GM18873 (cell line): Measurements from ENCODE around the gene SLC35F3.
A peak's percentile ranks its signal among the peaks of the same experiment; 100 is the strongest.

Source experiments
- ATAC-seq: cut with Tn5 transposase; IDR thresholded peaks from one replicate; pipeline ENCODE4 v1.9.1; 2021; ENCODE audit warnings: mild to moderate bottlenecking, moderate library complexity, moderate number of reproducible peaks; ENCODE audit not compliant: unreplicated experiment, low FRiP score

Gene SLC35F3

DNA sequence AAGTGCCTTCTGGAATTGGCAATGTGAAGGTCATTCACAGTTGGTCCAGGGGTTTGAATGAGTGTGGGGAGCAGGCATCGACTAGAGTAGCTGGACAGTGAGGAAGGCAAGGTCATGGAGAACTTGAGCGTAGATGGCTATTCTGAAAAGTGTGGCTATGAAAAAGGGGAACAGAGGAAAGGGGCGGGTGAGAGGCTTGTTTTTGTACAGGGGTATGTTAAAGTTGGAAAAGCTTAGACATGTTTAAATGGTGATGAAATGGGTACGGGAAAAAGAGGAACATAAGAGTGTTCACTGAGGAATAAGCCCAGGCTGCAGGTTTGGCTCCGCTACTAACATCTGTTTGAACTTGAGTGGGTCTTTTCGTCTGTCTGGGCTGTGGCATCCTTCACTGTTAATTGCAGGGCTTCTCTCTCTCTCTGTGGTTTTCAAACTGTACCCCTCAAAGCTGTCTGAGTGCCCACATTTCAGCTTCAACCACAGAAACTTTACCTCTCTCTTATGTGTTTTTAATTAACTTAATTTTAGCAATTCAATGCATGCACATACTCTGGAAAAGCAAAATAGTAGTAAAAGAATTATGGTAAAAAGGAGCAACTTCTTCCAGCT, 398.0 kb downstream of the SLC35F3 start:
- no peak for ATAC-seq

GRCh38 chr1:234303231-234303630, 398.8 kb downstream of the SLC35F3 start:
- ATAC-seq: no peak

DNA sequence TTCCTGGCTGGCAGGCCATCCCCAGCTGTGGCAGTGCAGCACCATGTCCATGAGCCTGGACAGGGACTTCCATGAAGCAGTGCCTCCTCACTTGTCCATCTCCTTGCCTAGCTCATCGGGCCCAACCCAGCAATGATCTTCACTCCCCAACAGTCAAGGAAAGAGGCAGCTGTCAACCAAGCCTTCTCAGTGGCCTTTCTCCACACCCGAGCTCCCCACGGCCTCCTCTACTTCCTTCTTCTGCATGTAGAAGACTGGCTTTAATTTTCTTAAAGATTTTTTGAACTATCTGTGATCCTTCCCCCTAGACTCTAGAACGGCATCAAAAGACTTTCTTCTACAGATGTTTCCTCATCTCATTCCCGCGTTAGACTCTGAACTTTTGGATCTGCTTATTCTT, 403.2 kb downstream of the SLC35F3 start:
- ATAC-seq: no peak

DNA sequence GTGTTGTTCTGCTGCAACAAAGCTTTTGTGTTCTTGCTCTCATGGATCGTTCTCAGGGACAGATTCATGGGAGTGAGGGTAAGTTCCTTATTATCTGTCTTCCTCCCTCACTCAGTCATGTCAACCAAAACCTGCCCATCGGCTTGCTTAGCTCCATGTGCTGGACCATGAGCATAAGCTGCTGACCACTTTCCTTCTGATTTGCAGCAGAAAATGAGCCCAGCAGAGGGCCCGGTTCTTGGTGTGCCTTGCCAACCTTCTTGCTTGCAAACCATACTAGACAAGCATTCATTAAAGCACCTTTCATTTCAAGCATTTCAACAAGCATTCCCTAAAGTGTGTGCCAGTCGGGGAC, 404.7 kb downstream of the SLC35F3 start:
- ATAC-seq: no peak

- ATAC-seq: peak; percentile 66
These were observed 405.4 kb downstream of the SLC35F3 start for GRCh38 chr1:234309598-234310459.

GRCh38 chr1:234310460-234310817, 406.0 kb downstream of the SLC35F3 start:
- no peak for ATAC-seq

DNA sequence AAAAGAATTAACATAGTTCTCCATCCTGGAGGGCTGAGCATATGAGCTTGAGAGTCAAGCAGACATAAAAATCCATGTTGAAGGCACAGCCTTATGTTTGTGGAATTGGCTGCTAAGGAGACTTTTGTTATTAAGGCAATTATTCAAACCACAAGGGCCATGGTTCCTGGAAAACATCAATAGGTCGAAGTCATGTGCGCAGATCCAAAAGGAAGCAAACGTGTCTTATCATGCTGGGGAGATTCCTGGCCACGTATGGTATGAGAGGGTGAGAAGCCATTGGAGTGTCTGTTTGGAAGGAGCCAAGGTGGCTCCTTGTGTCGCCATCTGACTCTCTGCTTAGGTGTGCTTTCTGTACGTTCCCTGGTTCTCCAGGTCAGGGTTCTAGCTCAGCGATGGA, 406.9 kb downstream of the SLC35F3 start:
- no peak for ATAC-seq

DNA sequence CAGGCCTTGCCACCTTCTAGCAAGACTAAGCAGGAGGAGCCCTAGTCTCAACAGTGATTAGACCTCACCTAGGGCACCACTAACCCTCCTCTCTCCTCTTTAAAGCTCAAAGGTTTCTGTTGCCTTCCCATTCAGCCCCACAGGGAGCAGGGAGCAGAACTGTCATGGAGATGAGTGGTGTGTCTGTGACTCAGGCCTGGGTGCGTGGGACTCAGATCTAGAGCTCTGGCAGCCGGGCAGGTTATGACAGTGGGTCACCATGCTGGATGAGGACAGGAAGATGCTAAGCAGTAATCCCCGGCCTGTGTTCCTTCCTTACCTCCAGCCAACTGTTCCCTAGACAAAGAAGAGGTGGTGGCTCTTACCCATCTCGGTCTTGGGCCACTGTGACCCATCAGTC, 408.7 kb downstream of the SLC35F3 start:
- no peak for ATAC-seq

- no peak for ATAC-seq
These were observed 410.6 kb downstream of the SLC35F3 start for GRCh38 chr1:234315091-234315541.

GRCh38 chr1:234315588-234315987, 411.1 kb downstream of the SLC35F3 start:
- no peak for ATAC-seq

- no peak for ATAC-seq
These were observed 412.0 kb downstream of the SLC35F3 start for GRCh38 chr1:234316486-234316885.

- ATAC-seq: no peak
These were observed 412.5 kb downstream of the SLC35F3 start for GRCh38 chr1:234316937-234317336.

DNA sequence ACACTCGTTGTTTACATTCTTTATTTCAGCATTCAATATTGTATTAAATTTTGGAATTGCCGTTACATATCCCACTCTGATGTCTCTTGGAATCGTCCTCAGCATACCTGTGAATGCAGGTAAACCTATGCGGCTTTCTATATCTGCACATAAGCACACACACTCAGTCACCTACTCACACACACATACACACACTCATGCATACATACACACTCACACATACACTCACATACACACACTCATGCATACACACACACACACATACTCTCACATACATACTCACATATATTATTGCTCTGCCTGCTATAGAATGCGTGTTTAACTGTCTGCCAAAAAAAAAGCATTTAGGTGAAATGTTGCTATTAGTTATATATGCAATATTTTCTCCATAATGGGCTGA, 415.6 kb downstream of the SLC35F3 start:
- no peak for ATAC-seq

- ATAC-seq: no peak
These were observed 416.1 kb downstream of the SLC35F3 start for GRCh38 chr1:234320549-234320948.

GRCh38 chr1:234321231-234321630, 416.8 kb downstream of the SLC35F3 start:
- no peak for ATAC-seq

DNA sequence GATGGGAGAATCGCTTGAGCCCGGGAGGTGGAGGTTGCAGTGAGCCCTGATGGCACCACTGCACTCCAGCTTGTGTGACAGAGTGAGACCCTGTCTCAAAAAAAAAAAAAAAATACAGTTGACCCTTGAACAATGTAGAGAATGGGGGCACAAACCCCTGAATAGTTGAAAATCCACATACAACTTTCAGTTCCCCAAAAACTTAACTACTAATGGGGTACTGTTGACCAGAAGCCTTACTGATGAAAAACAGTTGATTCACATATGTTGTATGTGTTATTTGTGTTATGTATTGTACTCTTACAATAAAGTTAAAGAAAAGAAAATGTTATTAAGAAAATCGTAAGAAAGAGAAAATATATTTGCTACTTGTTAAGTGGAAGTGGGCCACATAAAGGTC, 417.6 kb downstream of the SLC35F3 start:
- ATAC-seq: no peak

DNA sequence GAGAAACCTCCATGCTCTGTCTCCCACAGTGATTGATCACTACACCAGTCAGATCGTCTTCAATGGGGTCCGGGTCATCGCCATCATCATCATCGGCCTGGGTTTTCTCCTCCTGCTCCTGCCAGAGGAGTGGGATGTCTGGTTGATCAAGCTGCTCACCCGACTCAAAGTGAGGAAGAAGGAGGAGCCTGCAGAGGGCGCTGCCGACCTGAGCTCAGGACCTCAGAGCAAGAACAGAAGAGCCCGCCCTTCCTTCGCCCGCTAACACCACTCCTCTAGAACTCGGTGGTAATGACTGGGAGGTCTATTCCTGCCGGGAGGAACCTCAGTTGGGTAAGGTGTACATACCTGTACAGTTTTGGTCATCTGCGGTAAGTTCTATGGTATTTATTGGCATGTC, 418.5 kb downstream of the SLC35F3 start:
- no peak for ATAC-seq

GRCh38 chr1:234324821-234325220, 420.3 kb downstream of the SLC35F3 start:
- ATAC-seq: no peak

GRCh38 chr1:234325878-234326496, 421.5 kb downstream of the SLC35F3 start:
- no peak for ATAC-seq

DNA sequence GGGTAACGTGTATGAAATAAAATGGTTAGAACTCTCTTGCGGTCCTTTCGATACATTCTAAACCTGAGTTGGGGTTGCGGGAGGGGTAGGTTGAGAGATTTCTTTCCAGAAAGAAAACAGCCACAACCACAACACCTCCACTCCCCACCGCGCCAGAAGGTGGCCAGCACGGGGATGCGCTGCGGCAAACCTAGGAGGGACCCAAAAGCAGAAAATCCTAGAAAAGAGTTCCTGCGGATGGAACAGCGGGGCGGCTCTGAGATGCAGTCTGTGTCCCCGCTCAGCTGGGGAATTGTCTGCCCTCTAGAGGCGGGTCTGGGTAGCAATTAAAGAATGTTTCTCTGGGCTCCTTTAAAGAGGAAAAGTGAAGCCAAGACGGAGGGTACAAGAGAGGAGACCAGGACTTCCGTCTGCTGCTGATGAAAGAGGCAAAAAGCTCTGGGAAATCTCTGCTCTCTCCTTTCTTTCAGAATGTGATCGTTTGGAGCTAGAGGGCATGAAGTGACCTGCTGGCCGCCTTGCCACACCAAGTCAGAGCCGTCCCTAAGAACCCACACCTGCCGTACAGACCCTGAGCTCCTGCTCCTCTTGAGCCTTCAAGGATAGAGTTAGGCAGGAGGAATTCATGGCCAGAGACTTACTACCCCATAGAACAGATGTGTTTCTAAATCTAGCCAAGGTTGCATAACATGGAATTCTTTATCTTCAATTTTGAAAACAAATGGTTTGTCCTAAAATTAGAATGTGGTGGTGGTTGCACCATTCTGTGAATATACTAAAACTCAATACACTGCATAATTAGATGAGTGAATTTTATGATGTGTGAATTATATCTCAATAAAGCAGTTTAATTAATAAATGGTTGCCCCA, 422.3 kb downstream of the SLC35F3 start:
- no peak for ATAC-seq
